Astrocyte of the cerebellum (primary cell): Measurements from ENCODE around the gene VMO1.

Source experiments
- DNase-seq: peaks from one replicate; pipeline ENCODE4 v3.0.0-alpha.2; 2011; ENCODE audit warnings: low read depth
- H3K4me3 ChIP-seq: 2 replicates; pipeline ENCODE4 v1.5.1; 2011; ENCODE audit warnings: mild to moderate bottlenecking, low read depth, low read length, moderate library complexity
- CTCF ChIP-seq: IDR thresholded peaks from 2 replicates; pipeline ENCODE4 v1.5.1; 2012; ENCODE audit warnings: low read length, low read depth, moderate library complexity, mild to moderate bottlenecking; ENCODE audit errors: missing control alignments
- in situ Hi-C: cut with HindIII; loops from 2 replicates; pipeline ENCODE4 v1.10.0; 2017; ENCODE audit warnings: low sequenced_read_pairs

VMO1 gene

GRCh38 chr17:4780325-4780955 is 5.7 kb downstream of the VMO1 start:
- no peak for DNase-seq
- in situ Hi-C loops, result no loop called here
- no peak for TF ChIP-seq CTCF
- H3K4me3 ChIP-seq, result no peak overlapping the region

GRCh38 chr17:4777969-4778760 is 8.0 kb downstream of the VMO1 start:
- in situ Hi-C loops, result no loop called here
- no peak for DNase-seq
- TF ChIP-seq CTCF, result no peak
- no peak overlapping the region for H3K4me3 ChIP-seq

- no peak overlapping the region for H3K4me3 ChIP-seq
- TF ChIP-seq CTCF, result no peak
- in situ Hi-C loops, result no loop called here
- DNase-seq, result no peak
Observed at GRCh38 chr17:4772235-4772613, 13.9 kb downstream of the VMO1 start.

GRCh38 chr17:4771519-4772234 is 14.5 kb downstream of the VMO1 start, which contains the start of gene TM4SF5:
Gene TM4SF5, plus strand, starts transcription at chr17:4771886. Its CDS starts 37 bp downstream, at chr17:4771923.
- DNase-seq, result no peak
- H3K4me3 ChIP-seq, result no peak within 1 kb of the TSS
- in situ Hi-C loops, result no loop called here
- no peak for TF ChIP-seq CTCF

GRCh38 chr17:4769628-4770027 is 16.5 kb downstream of the VMO1 start:
- TF ChIP-seq CTCF, result no peak
- DNase-seq, result no peak
- in situ Hi-C loops, result no loop called here
- no peak overlapping the region for H3K4me3 ChIP-seq

GRCh38 chr17:4768298-4768697 is 17.9 kb downstream of the VMO1 start:
- in situ Hi-C loops, result no loop called here
- DNase-seq, result no peak
- TF ChIP-seq CTCF, result no peak
- H3K4me3 ChIP-seq, result no peak overlapping the region
